Endodermal cell (in vitro differentiated cells): ENCODE results near the gene SUN2. TPM values are rescaled to one million over a fixed set of nuclear protein-coding genes. Genes with fewer than 3 reads are reported as not detected.

Experiments used
- DNase-seq: peaks from one replicate; pipeline ENCODE4 v3.0.0-alpha.2; 2017
- H3K27ac ChIP-seq: 2 replicates; pipeline ENCODE4 v1.5.1; 2013; ENCODE audit warnings: mild to moderate bottlenecking, low read depth, low read length, moderate library complexity
- H3K27me3 ChIP-seq: 2 replicates; pipeline ENCODE4 v1.6.1; 2013; ENCODE audit warnings: mild to moderate bottlenecking, low read length, moderate library complexity; ENCODE audit not compliant: insufficient read depth, control insufficient read depth, poor library complexity, severe bottlenecking
- H3K36me3 ChIP-seq: 2 replicates; pipeline ENCODE4 v1.7.0; 2013; ENCODE audit warnings: mild to moderate bottlenecking, low read length, moderate library complexity; ENCODE audit not compliant: control insufficient read depth, insufficient read depth
- H3K4me1 ChIP-seq: one replicate; pipeline ENCODE4 v1.7.0; 2013; ENCODE audit warnings: low read length; ENCODE audit not compliant: control insufficient read depth, insufficient read depth
- H3K4me3 ChIP-seq: 2 replicates; pipeline ENCODE4 v1.5.1; 2013; ENCODE audit warnings: mild to moderate bottlenecking, low read length, moderate library complexity
- H3K9ac ChIP-seq: 2 replicates; pipeline ENCODE4 v1.6.1; 2013; ENCODE audit warnings: mild to moderate bottlenecking, low read length, moderate library complexity; ENCODE audit not compliant: poor library complexity, severe bottlenecking; ENCODE audit errors: extremely low read depth
- H3K9me3 ChIP-seq: 2 replicates; pipeline ENCODE4 v1.6.1; 2013; ENCODE audit warnings: mild to moderate bottlenecking, low read length, moderate library complexity; ENCODE audit not compliant: control insufficient read depth
- H3K27ac Mint-ChIP-seq: 2 replicates; pipeline ENCODE4 v1.8.0; 2020; ENCODE audit warnings: mixed read lengths
- H3K27me3 Mint-ChIP-seq: 2 replicates; pipeline ENCODE4 v1.8.0; 2021; ENCODE audit warnings: mild to moderate bottlenecking, mixed read lengths; ENCODE audit not compliant: insufficient read depth
- H3K36me3 Mint-ChIP-seq: 2 replicates; pipeline ENCODE4 v1.8.0; 2020; ENCODE audit warnings: low read depth, mixed read lengths
- H3K4me1 Mint-ChIP-seq: 2 replicates; pipeline ENCODE4 v1.8.0; 2020; ENCODE audit warnings: mixed read lengths
- H3K4me3 Mint-ChIP-seq: 2 replicates; pipeline ENCODE4 v1.8.0; 2020; ENCODE audit warnings: mild to moderate bottlenecking, moderate library complexity, mixed read lengths
- H3K9me3 Mint-ChIP-seq: 2 replicates; pipeline ENCODE4 v1.8.0; 2020; ENCODE audit warnings: mild to moderate bottlenecking, mixed read lengths
- CTCF ChIP-seq: fragments of 200-600 bp; sonication (generic); conservative IDR thresholded peaks from 2 replicates; pipeline ENCODE4 v1.5.0; 2021; ENCODE audit warnings: antibody characterized with exemption, mild to moderate bottlenecking
- WGBS, 2 experiments: methylation state at CpG; one replicate each; pipeline versions ENCODE4 v1.1.5 to v1.1.7; 2013; ENCODE audit warnings: missing lambda C conversion rate in 2 of 2, mixed read lengths in 1 of 2; ENCODE audit not compliant: insufficient coverage in 1 of 2, insufficient read length in 1 of 2; 5-methylcytosine and 5-hydroxymethylcytosine counted together
- total RNA-seq, 2 donors: library from RNA; stranded (reverse); fragmentation: NEBNext Ultra II Directional in 1 of 2; extraction: Animal tissue kit (Norgen Biotek cat#: 25700) in 1 of 2; gene quantifications; 2 replicates in 1 of 2; 3 replicates in 1 of 2; pipeline ENCODE4 v1.2.1, GENCODE V29; 2021

SUN2 gene
- total RNA-seq, 2 donors from 2014 or later, result 23.0 to 32.4 TPM

- Mint-ChIP-seq H3K36me3 (peaks cover 42% of the 10 kb centered on the region), H3K27me3 (no peaks in the 10 kb centered on the region), H3K4me1 (no peaks in the 10 kb centered on the region), H3K9me3 (no peaks in the 10 kb centered on the region), H3K27ac (no peak overlapping the region), H3K4me3 (no peak overlapping the region)
- Histone ChIP-seq H3K4me1 (no peaks in the 10 kb centered on the region), H3K36me3 (peaks cover 85% of the 10 kb centered on the region), H3K4me3 (no peak overlapping the region), H3K27me3 (no peaks in the 10 kb centered on the region), H3K9me3 (no peaks in the 10 kb centered on the region), H3K9ac (no peak overlapping the region), H3K27ac (no peak overlapping the region)
- WGBS, 2 experiments, result 96% methylated on average over 4 to 7 of the region's 7 CpGs
- TF ChIP-seq CTCF, result no peak
- no peak for DNase-seq
These were observed 19.6 kb downstream of the SUN2 start for GRCh38 chr22:38736257-38736570.

- Histone ChIP-seq H3K4me3 (no peak overlapping the region), H3K36me3 (peaks cover 85% of the 10 kb centered on the region), H3K27ac (no peak overlapping the region), H3K4me1 (no peaks in the 10 kb centered on the region), H3K9ac (no peak overlapping the region), H3K9me3 (no peaks in the 10 kb centered on the region), H3K27me3 (no peaks in the 10 kb centered on the region)
- no peak overlapping the region for H3K4me3 Mint-ChIP-seq
- H3K27ac Mint-ChIP-seq, result no peak overlapping the region
- H3K36me3 Mint-ChIP-seq, result peaks cover 41% of the 10 kb centered on the region
- WGBS, 2 experiments, result 92 to 93% methylated on average over 10 to 15 of the region's 15 CpGs
- no peaks in the 10 kb centered on the region for H3K4me1 Mint-ChIP-seq
- DNase-seq, result no peak
- no peaks in the 10 kb centered on the region for H3K27me3 Mint-ChIP-seq
- no peaks in the 10 kb centered on the region for H3K9me3 Mint-ChIP-seq
- no peak for TF ChIP-seq CTCF
These were observed 20.1 kb downstream of the SUN2 start for GRCh38 chr22:38735465-38736256.

- H3K4me1 Mint-ChIP-seq, result no peaks in the 10 kb centered on the region
- H3K9ac ChIP-seq, result no peak overlapping the region
- no peak overlapping the region for H3K4me3 ChIP-seq
- WGBS, 2 experiments, result 91 to 100% methylated on average over 3 to 7 of the region's 7 CpGs
- H3K27ac Mint-ChIP-seq, result no peak overlapping the region
- peaks cover 42% of the 10 kb centered on the region for H3K36me3 Mint-ChIP-seq
- H3K9me3 Mint-ChIP-seq, result no peaks in the 10 kb centered on the region
- DNase-seq, result no peak
- peaks cover 82% of the 10 kb centered on the region for H3K36me3 ChIP-seq
- no peaks in the 10 kb centered on the region for H3K27me3 ChIP-seq
- H3K27me3 Mint-ChIP-seq, result no peaks in the 10 kb centered on the region
- no peaks in the 10 kb centered on the region for H3K4me1 ChIP-seq
- no peak for TF ChIP-seq CTCF
- no peak overlapping the region for H3K4me3 Mint-ChIP-seq
- H3K9me3 ChIP-seq, result no peaks in the 10 kb centered on the region
- no peak overlapping the region for H3K27ac ChIP-seq
These were observed 20.7 kb downstream of the SUN2 start for GRCh38 chr22:38735126-38735464.
